OCI-LY1 (cell line): ENCODE results near the gene VEGFA.

ENCODE experiments used
- H2AFZ ChIP-seq: fragments of 200-600 bp; sonication (generic), shearing (Covaris generic); 2 replicates; pipeline ENCODE4 v1.6.0; 2014; ENCODE audit warnings: antibody characterized with exemption, mild to moderate bottlenecking, low read length
- H3F3A ChIP-seq: fragments of 200-600 bp; sonication (generic), shearing (Covaris generic); 2 replicates; pipeline ENCODE4 v1.6.0; 2014; ENCODE audit warnings: mild to moderate bottlenecking, antibody characterized with exemption, low read length, moderate library complexity; ENCODE audit not compliant: insufficient read depth
- H3K27ac ChIP-seq: fragments of 200-600 bp; sonication (generic); 2 replicates; pipeline ENCODE4 v1.5.1; 2014; ENCODE audit warnings: low read length, mixed run types, mild to moderate bottlenecking, low read depth; ENCODE audit not compliant: poor library complexity, severe bottlenecking
- H3K27me3 ChIP-seq: fragments of 200-600 bp; sonication (generic); 2 replicates; pipeline ENCODE4 v1.6.0; 2014; ENCODE audit warnings: antibody characterized with exemption, mild to moderate bottlenecking, low read length, moderate library complexity; ENCODE audit not compliant: insufficient read depth
- H3K36me3 ChIP-seq: fragments of 200-600 bp; sonication (generic); 2 replicates; pipeline ENCODE4 v1.6.1; 2014; ENCODE audit warnings: mild to moderate bottlenecking, antibody characterized with exemption, low read length, moderate library complexity, mixed read lengths; ENCODE audit not compliant: insufficient read depth
- H3K4me1 ChIP-seq: fragments of 200-600 bp; sonication (generic); 2 replicates; pipeline ENCODE4 v1.5.1; 2014; ENCODE audit warnings: mild to moderate bottlenecking, low read length, moderate library complexity; ENCODE audit not compliant: insufficient read depth, severe bottlenecking
- H3K4me2 ChIP-seq: fragments of 200-600 bp; sonication (generic), shearing (Covaris generic); 2 replicates; pipeline ENCODE4 v1.6.1; 2014; ENCODE audit warnings: low read length
- H3K4me3 ChIP-seq: fragments of 200-600 bp; sonication (generic); 2 replicates; pipeline ENCODE4 v1.5.1; 2014; ENCODE audit warnings: low read length, low read depth, mild to moderate bottlenecking, mixed read lengths; ENCODE audit not compliant: poor library complexity, severe bottlenecking
- H3K79me2 ChIP-seq: fragments of 200-600 bp; shearing (Covaris generic); 2 replicates; pipeline ENCODE4 v1.6.1; 2016; ENCODE audit warnings: mixed run types, low read length, mixed read lengths; ENCODE audit not compliant: insufficient read depth
- H3K9ac ChIP-seq: fragments of 200-600 bp; sonication (generic), shearing (Covaris generic); 2 replicates; pipeline ENCODE4 v1.6.1; 2014; ENCODE audit warnings: mild to moderate bottlenecking, low read length, mixed read lengths
- H3K9me2 ChIP-seq: fragments of 200-600 bp; sonication (generic), shearing (Covaris generic); 2 replicates; pipeline ENCODE4 v1.6.1; 2014; ENCODE audit warnings: low read depth, mild to moderate bottlenecking, low read length, mixed read lengths
- H3K9me3 ChIP-seq: fragments of 200-600 bp; shearing (Covaris generic); 2 replicates; pipeline ENCODE4 v1.6.1; 2014; ENCODE audit warnings: low read length, mixed read lengths
- H4K20me1 ChIP-seq: fragments of 200-600 bp; sonication (generic), shearing (Covaris generic); 2 replicates; pipeline ENCODE4 v1.6.0; 2016; ENCODE audit warnings: mild to moderate bottlenecking, low read length; ENCODE audit not compliant: insufficient read depth
- CTCF ChIP-seq: fragments of 200-600 bp; sonication (generic), shearing (Covaris generic); IDR thresholded peaks from 2 replicates; pipeline ENCODE4 v1.5.1; 2017; ENCODE audit warnings: mild to moderate bottlenecking, antibody characterized with exemption, low read length, moderate library complexity, mixed read lengths
- EZH2 ChIP-seq: fragments of 200-600 bp; sonication (generic), shearing (Covaris generic); IDR thresholded peaks from 2 replicates; pipeline ENCODE4 v1.8.0; 2017; ENCODE audit warnings: borderline replicate concordance, mixed run types, mild to moderate bottlenecking, antibody characterized with exemption, low read length, moderate library complexity, mixed read lengths

Gene VEGFA

GRCh38 chr6:43747784-43748183 is 22.2 kb upstream of the VEGFA start:
- Histone ChIP-seq H3K9me2 (no peaks in the 10 kb centered on the region), H2AFZ (no peak overlapping the region), H3K4me1 (no peaks in the 10 kb centered on the region), H3K4me2 (no peak overlapping the region), H3K36me3 (no peaks in the 10 kb centered on the region), H3K27ac (no peak overlapping the region), H3K9me3 (no peaks in the 10 kb centered on the region), H3K4me3 (no peak overlapping the region), H4K20me1 (no peaks in the 10 kb centered on the region), H3K9ac (no peak overlapping the region), H3K27me3 (no peaks in the 10 kb centered on the region; the same call in 1 of the 2 replicates), H3F3A (no peaks in the 10 kb centered on the region), H3K79me2 (no peaks in the 10 kb centered on the region)
- no peak for TF ChIP-seq CTCF
- TF ChIP-seq EZH2 = no peak

- H3K36me3 ChIP-seq = no peaks in the 10 kb centered on the region
- no peak overlapping the region for H3K9ac ChIP-seq
- H3K79me2 ChIP-seq = no peaks in the 10 kb centered on the region
- no peaks in the 10 kb centered on the region; the same call in 1 of the 2 replicates for H3K27me3 ChIP-seq
- TF ChIP-seq EZH2 (no peak), CTCF (no peak; the same call in 1 of the 2 replicates)
- no peak overlapping the region for H3K27ac ChIP-seq
- H3K4me1 ChIP-seq = no peaks in the 10 kb centered on the region
- H3F3A ChIP-seq = no peaks in the 10 kb centered on the region
- no peaks in the 10 kb centered on the region for H4K20me1 ChIP-seq
- no peak overlapping the region for H2AFZ ChIP-seq
- no peak overlapping the region for H3K4me3 ChIP-seq
- no peaks in the 10 kb centered on the region for H3K9me3 ChIP-seq
- H3K4me2 ChIP-seq = no peak overlapping the region
- H3K9me2 ChIP-seq = no peaks in the 10 kb centered on the region
Observed at GRCh38 chr6:43748765-43749164, 21.2 kb upstream of the VEGFA start.

GRCh38 chr6:43749461-43749860 is 20.6 kb upstream of the VEGFA start:
- Histone ChIP-seq H3K27ac (no peak overlapping the region), H2AFZ (no peak overlapping the region), H3K27me3 (no peaks in the 10 kb centered on the region; the same call in 1 of the 2 replicates), H3K79me2 (no peaks in the 10 kb centered on the region), H3K9ac (no peak overlapping the region), H3K4me1 (no peaks in the 10 kb centered on the region), H3K36me3 (no peaks in the 10 kb centered on the region), H4K20me1 (no peaks in the 10 kb centered on the region), H3K9me3 (no peaks in the 10 kb centered on the region), H3F3A (no peaks in the 10 kb centered on the region), H3K4me3 (no peak overlapping the region), H3K9me2 (no peaks in the 10 kb centered on the region), H3K4me2 (no peak overlapping the region)
- TF ChIP-seq CTCF = no peak
- no peak for TF ChIP-seq EZH2
